ENCODE measurements around the gene FAM174B. TPM values are rescaled to one million over a fixed set of nuclear protein-coding genes. Genes with fewer than 3 reads are reported as not detected.
A peak's percentile ranks its signal among the peaks of the same experiment; 100 is the strongest.

FAM174B gene
- total and polyA plus RNA-seq, 11 donors, result 6.8 to 22.2 (median 12.1) TPM

GRCh38 chr15:92605225-92605944, 50.2 kb downstream of the FAM174B start:
- H3K36me3 ChIP-seq, result no peaks in the 10 kb centered on the region
- WGBS, 4 donors, result 79 to 88% (median 85%) methylated on average over 13 to 14 of the region's 14 CpGs
- no peaks in the 10 kb centered on the region for H3K27me3 ChIP-seq
- ATAC-seq (no peak), DNase-seq (no peak)
- peaks cover 0 to 14% (median 0%) of the 10 kb centered on the region in 12 donors for H3K4me1 ChIP-seq
- H3K4me3 ChIP-seq, result no peak overlapping the region
- TF ChIP-seq CTCF (IDR thresholded peaks at IDR 0.05) (no peak), POLR2A (IDR thresholded peaks at IDR 0.05) (no peak)
- no peaks in the 10 kb centered on the region for H3K9me3 ChIP-seq
- intact Hi-C loops (cut with DNase I), result loop anchor here in 1 of 10 donors (10.0 kb wide), 1 partner anchor 81 kb away; no protein-coding TSS in a partner anchor
- H3K27ac ChIP-seq, result no peak overlapping the region

GRCh38 chr15:92603743-92604470, 51.7 kb downstream of the FAM174B start:
- H3K4me1 ChIP-seq, result peaks cover 0 to 26% (median 0%) of the 10 kb centered on the region in 12 donors
- H3K27me3 ChIP-seq, result no peaks in the 10 kb centered on the region
- WGBS, 4 donors, result 70 to 87% (median 85%) methylated on average over 5 of the region's 5 CpGs
- H3K27ac ChIP-seq, result no peak overlapping the region
- ATAC-seq (peak in 1 of 4 donors; percentile 63), DNase-seq (no peak)
- TF ChIP-seq CTCF (IDR thresholded peaks at IDR 0.05) (no peak), POLR2A (IDR thresholded peaks at IDR 0.05) (no peak)
- intact Hi-C loops (cut with DNase I), result loop anchor here in 1 of 10 donors (10.0 kb wide), 1 partner anchor 79 kb away; no protein-coding TSS in a partner anchor
- no peaks in the 10 kb centered on the region for H3K9me3 ChIP-seq
- H3K4me3 ChIP-seq, result no peak overlapping the region
- no peaks in the 10 kb centered on the region for H3K36me3 ChIP-seq

DNA sequence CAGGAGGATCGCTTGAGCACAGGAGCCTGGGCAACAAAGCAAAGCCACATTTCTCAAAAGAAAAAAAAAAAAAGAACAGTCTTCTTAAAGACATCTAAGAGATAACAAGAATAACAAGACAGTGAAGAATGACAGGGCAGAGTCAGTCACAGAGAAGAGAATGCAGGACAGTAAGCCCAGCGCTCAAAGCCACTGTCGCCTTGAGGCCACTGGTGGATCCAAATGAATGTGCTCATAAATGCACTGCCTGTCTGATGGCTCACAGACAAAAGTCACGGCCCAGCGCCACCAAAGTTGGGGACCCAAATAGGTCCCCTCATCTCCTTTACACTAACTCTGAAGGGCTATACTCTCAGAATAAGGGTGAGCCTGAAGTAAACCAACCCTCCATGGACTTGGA, 52.3 kb downstream of the FAM174B start:
- no peaks in the 10 kb centered on the region for H3K9me3 ChIP-seq
- H3K4me1 ChIP-seq, result peaks cover 0 to 32% (median 0%) of the 10 kb centered on the region in 12 donors
- intact Hi-C loops (cut with DNase I), result loop anchor here in 1 of 10 donors (10.0 kb wide), 1 partner anchor 78 kb away; no protein-coding TSS in a partner anchor
- DNase-seq, result no peak
- no peaks in the 10 kb centered on the region for H3K27me3 ChIP-seq
- H3K4me3 ChIP-seq, result no peak overlapping the region
- H3K36me3 ChIP-seq, result no peaks in the 10 kb centered on the region
- TF ChIP-seq POLR2A (IDR thresholded peaks at IDR 0.05), result no peak
- no peak for ATAC-seq
- WGBS, 4 donors, result 95 to 99% (median 98%) methylated on average over 5 of the region's 5 CpGs
- no peak overlapping the region for H3K27ac ChIP-seq

DNA sequence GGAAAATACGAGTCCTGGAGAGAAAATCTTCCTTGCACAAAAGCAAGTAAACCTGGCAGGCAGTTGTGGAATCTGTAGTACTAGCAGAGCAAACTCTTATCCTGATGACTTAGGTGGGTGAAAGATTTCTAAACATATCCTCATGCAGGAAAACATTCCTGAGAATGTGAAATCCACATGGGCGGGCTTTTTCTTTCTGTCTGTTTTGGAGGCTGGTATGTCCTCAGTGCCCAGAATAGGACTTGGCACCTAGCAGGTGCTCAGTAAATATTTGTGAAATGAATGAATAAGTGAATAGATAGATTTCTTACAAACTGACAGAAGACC, 53.3 kb downstream of the FAM174B start:
- H3K4me3 ChIP-seq, result no peak overlapping the region
- no peak overlapping the region for H3K27ac ChIP-seq
- no peak for TF ChIP-seq POLR2A (IDR thresholded peaks at IDR 0.05)
- TF ChIP-seq CTCF (IDR thresholded peaks at IDR 0.05), result no peak
- H3K4me1 ChIP-seq, result peaks cover 0 to 42% (median 0%) of the 10 kb centered on the region in 12 donors
- intact Hi-C loops (cut with DNase I), result loop anchor here in 1 of 10 donors (10.0 kb wide), 1 partner anchor 77 kb away; no protein-coding TSS in a partner anchor
- ATAC-seq (no peak), DNase-seq (no peak)
- H3K9me3 ChIP-seq, result no peaks in the 10 kb centered on the region
- 92 to 97% (median 95%) methylated on average over 2 of the region's 2 CpGs for WGBS, 4 donors
- no peaks in the 10 kb centered on the region for H3K36me3 ChIP-seq
- no peaks in the 10 kb centered on the region for H3K27me3 ChIP-seq

Data from heart left ventricle (tissue), 16 donors.